Lower leg skin (tissue), 3 donors: ENCODE measurements around the gene PLCB1.

Source experiments
- POLR2A ChIP-seq, 2 donors: fragments of 450-650 bp; IDR thresholded peaks; one replicate each; pipeline ENCODE4 v1.6.1; 2016 to 2017; ENCODE audit warnings: antibody characterized with exemption in 2 of 2, mild to moderate bottlenecking in 1 of 2, moderate library complexity in 1 of 2
- TF ChIP-seq, protein P1 (sequence below), 3 donors: fragments of 450-650 bp; IDR thresholded peaks; one replicate each; pipeline ENCODE4 v1.5.1; 2016; ENCODE audit warnings: antibody characterized with exemption in 3 of 3, mild to moderate bottlenecking in 3 of 3, moderate library complexity in 2 of 3

DNA sequence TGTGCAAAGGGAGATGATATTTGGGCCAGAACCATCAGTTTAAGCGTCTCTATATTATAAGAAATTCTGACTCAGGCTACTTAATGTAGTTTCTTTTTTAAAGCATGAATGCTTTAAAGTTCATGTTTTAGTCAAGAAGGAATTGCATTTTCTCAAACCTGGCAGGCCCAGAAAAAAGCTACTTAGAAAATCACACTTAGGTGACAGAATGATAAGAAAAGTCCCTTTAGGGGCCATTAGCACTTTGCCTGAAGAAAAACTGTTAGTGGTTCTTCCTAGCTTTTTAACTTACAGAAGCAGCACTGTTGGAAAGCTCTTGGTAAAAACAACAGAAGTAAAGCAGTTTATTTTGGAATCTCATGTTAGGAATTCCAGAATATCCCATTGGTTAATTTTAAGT, 387.8 kb downstream of the PLCB1 start:
- TF ChIP-seq, protein P1, sequence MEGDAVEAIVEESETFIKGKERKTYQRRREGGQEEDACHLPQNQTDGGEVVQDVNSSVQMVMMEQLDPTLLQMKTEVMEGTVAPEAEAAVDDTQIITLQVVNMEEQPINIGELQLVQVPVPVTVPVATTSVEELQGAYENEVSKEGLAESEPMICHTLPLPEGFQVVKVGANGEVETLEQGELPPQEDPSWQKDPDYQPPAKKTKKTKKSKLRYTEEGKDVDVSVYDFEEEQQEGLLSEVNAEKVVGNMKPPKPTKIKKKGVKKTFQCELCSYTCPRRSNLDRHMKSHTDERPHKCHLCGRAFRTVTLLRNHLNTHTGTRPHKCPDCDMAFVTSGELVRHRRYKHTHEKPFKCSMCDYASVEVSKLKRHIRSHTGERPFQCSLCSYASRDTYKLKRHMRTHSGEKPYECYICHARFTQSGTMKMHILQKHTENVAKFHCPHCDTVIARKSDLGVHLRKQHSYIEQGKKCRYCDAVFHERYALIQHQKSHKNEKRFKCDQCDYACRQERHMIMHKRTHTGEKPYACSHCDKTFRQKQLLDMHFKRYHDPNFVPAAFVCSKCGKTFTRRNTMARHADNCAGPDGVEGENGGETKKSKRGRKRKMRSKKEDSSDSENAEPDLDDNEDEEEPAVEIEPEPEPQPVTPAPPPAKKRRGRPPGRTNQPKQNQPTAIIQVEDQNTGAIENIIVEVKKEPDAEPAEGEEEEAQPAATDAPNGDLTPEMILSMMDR (IDR thresholded peaks at IDR 0.05): no peak
- TF ChIP-seq POLR2A (IDR thresholded peaks at IDR 0.05): no peak
